Measurements from ENCODE around the gene CHSY3.

Gene CHSY3

DNA sequence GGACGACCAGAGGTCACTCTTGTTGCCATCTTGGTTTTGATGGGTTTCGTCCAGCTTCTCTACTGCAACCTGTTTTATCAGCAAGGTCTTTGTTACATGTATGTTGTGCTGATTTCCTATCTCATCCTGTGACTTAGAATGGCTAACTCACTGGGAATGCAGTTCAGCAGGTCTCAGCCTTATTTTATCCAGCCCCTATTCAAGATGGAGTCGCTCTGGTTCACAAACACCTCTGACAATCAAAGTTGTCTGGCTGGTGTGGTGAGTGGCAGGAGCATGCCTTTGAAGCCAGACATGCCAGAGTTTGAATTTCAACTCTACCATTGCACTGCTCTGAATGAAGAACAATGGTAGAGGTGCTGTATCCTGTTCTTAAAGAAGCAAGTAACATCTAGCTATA lies 253.8 kb downstream of the CHSY3 start:
- TF ChIP-seq, protein P1, sequence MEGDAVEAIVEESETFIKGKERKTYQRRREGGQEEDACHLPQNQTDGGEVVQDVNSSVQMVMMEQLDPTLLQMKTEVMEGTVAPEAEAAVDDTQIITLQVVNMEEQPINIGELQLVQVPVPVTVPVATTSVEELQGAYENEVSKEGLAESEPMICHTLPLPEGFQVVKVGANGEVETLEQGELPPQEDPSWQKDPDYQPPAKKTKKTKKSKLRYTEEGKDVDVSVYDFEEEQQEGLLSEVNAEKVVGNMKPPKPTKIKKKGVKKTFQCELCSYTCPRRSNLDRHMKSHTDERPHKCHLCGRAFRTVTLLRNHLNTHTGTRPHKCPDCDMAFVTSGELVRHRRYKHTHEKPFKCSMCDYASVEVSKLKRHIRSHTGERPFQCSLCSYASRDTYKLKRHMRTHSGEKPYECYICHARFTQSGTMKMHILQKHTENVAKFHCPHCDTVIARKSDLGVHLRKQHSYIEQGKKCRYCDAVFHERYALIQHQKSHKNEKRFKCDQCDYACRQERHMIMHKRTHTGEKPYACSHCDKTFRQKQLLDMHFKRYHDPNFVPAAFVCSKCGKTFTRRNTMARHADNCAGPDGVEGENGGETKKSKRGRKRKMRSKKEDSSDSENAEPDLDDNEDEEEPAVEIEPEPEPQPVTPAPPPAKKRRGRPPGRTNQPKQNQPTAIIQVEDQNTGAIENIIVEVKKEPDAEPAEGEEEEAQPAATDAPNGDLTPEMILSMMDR (IDR thresholded peaks at IDR 0.05), result no peak
- Histone ChIP-seq H3K27ac (no peak overlapping the region), H3K9ac (no peak overlapping the region)

GRCh38 chr5:130159968-130160367 lies 255.7 kb downstream of the CHSY3 start:
- no peak overlapping the region for H3K4me3 ChIP-seq (ENCODE audit: low read depth, low read length)
- no peak overlapping the region for H3K27ac ChIP-seq
- H3K36me3 ChIP-seq (ENCODE audit: control insufficient read depth, insufficient read depth, low read length), result no peaks in the 10 kb centered on the region
- H3K9me3 ChIP-seq (ENCODE audit: control insufficient read depth, low read length), result no peaks in the 10 kb centered on the region
- H3K4me1 ChIP-seq, result no peaks in the 10 kb centered on the region
- H3K4me2 ChIP-seq (ENCODE audit: low read length), result no peak overlapping the region
- H3K9ac ChIP-seq, result no peak overlapping the region
- TF ChIP-seq, protein P1 (IDR thresholded peaks at IDR 0.05), result no peak
- H2AFZ ChIP-seq, result no peak overlapping the region
- no peaks in the 10 kb centered on the region for H3K27me3 ChIP-seq (ENCODE audit: control insufficient read depth, insufficient read depth, low read length)
- no peaks in the 10 kb centered on the region for H3K79me2 ChIP-seq

More for the DNA sequence above, 253.8 kb downstream of the CHSY3 start:
- Histone ChIP-seq H3K79me2 (no peaks in the 10 kb centered on the region), H3K4me3 (ENCODE audit: low read depth, low read length) (no peak overlapping the region), H3K4me2 (ENCODE audit: low read length) (no peak overlapping the region), H3K27me3 (ENCODE audit: control insufficient read depth, insufficient read depth, low read length) (no peaks in the 10 kb centered on the region), H3K9me3 (ENCODE audit: control insufficient read depth, low read length) (no peaks in the 10 kb centered on the region), H3K36me3 (ENCODE audit: control insufficient read depth, insufficient read depth, low read length) (no peaks in the 10 kb centered on the region), H2AFZ (no peak overlapping the region), H3K4me1 (no peaks in the 10 kb centered on the region)

DNA sequence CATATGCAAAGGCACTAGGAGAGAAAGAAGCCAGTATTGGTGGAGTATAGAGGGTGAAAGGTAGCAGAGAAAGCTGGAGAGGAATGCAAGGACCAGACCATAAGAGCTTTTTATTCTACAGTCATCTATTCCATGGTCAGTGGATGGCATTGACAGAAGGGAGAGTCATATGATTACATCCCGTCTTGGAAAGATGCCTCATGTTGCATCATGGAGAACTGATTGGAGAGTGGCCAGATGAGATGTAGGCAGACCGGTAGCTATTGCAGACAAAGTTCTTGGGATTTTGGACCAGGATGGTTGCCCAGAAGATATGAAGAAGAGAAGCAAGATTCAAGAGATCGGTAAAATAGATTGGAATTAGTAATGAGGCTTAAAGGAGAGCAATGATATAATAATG lies 260.7 kb downstream of the CHSY3 start:
- no peak overlapping the region for H2AFZ ChIP-seq
- H3K36me3 ChIP-seq (ENCODE audit: control insufficient read depth, insufficient read depth, low read length), result no peaks in the 10 kb centered on the region
- H3K27me3 ChIP-seq (ENCODE audit: control insufficient read depth, insufficient read depth, low read length), result no peaks in the 10 kb centered on the region
- H3K4me2 ChIP-seq (ENCODE audit: low read length), result no peak overlapping the region
- TF ChIP-seq, protein P1 (IDR thresholded peaks at IDR 0.05), result no peak
- H3K27ac ChIP-seq, result no peak overlapping the region
- H3K9me3 ChIP-seq (ENCODE audit: control insufficient read depth, low read length), result no peaks in the 10 kb centered on the region
- H3K79me2 ChIP-seq, result no peaks in the 10 kb centered on the region
- no peaks in the 10 kb centered on the region for H3K4me1 ChIP-seq
- H3K9ac ChIP-seq, result no peak overlapping the region
- no peak overlapping the region for H3K4me3 ChIP-seq (ENCODE audit: low read depth, low read length)

GRCh38 chr5:130166839-130167490 lies 262.7 kb downstream of the CHSY3 start:
- no peak overlapping the region for H3K27ac ChIP-seq
- H3K79me2 ChIP-seq, result no peaks in the 10 kb centered on the region
- no peak overlapping the region for H3K4me2 ChIP-seq (ENCODE audit: low read length)
- H2AFZ ChIP-seq, result no peak overlapping the region
- no peaks in the 10 kb centered on the region for H3K36me3 ChIP-seq (ENCODE audit: control insufficient read depth, insufficient read depth, low read length)
- TF ChIP-seq, protein P1 (IDR thresholded peaks at IDR 0.05), result no peak
- H3K4me1 ChIP-seq, result no peaks in the 10 kb centered on the region
- no peak overlapping the region for H3K9ac ChIP-seq
- H3K27me3 ChIP-seq (ENCODE audit: control insufficient read depth, insufficient read depth, low read length), result no peaks in the 10 kb centered on the region
- no peak overlapping the region for H3K4me3 ChIP-seq (ENCODE audit: low read depth, low read length)
- no peaks in the 10 kb centered on the region for H3K9me3 ChIP-seq (ENCODE audit: control insufficient read depth, low read length)

- no peak overlapping the region for H3K9ac ChIP-seq
Measured at GRCh38 chr5:130168211-130168610, 263.9 kb downstream of the CHSY3 start.

More at GRCh38 chr5:130168211-130168610, 263.9 kb downstream of the CHSY3 start:
- no peak overlapping the region for H3K4me2 ChIP-seq (ENCODE audit: low read length)
- H3K79me2 ChIP-seq, result no peaks in the 10 kb centered on the region
- H3K27me3 ChIP-seq (ENCODE audit: control insufficient read depth, insufficient read depth, low read length), result no peaks in the 10 kb centered on the region
- TF ChIP-seq, protein P1 (IDR thresholded peaks at IDR 0.05), result no peak
- H3K4me3 ChIP-seq (ENCODE audit: low read depth, low read length), result no peak overlapping the region
- no peak overlapping the region for H2AFZ ChIP-seq
- H3K36me3 ChIP-seq (ENCODE audit: control insufficient read depth, insufficient read depth, low read length), result no peaks in the 10 kb centered on the region
- H3K4me1 ChIP-seq, result no peaks in the 10 kb centered on the region
- H3K27ac ChIP-seq, result no peak overlapping the region
- H3K9me3 ChIP-seq (ENCODE audit: control insufficient read depth, low read length), result no peaks in the 10 kb centered on the region
